SIG-M5 treated with dmso at 0.1 percent for 504 hours (cell line): ENCODE results near the gene SEPSECS.
A peak's percentile ranks its signal among the peaks of the same experiment; 100 is the strongest.

Experiments
- DNase-seq: peaks from one replicate; lab custom pipeline; 2025; ENCODE audit not compliant: unreplicated experiment; lab: John Stamatoyannopoulos, UW

SEPSECS gene

DNA sequence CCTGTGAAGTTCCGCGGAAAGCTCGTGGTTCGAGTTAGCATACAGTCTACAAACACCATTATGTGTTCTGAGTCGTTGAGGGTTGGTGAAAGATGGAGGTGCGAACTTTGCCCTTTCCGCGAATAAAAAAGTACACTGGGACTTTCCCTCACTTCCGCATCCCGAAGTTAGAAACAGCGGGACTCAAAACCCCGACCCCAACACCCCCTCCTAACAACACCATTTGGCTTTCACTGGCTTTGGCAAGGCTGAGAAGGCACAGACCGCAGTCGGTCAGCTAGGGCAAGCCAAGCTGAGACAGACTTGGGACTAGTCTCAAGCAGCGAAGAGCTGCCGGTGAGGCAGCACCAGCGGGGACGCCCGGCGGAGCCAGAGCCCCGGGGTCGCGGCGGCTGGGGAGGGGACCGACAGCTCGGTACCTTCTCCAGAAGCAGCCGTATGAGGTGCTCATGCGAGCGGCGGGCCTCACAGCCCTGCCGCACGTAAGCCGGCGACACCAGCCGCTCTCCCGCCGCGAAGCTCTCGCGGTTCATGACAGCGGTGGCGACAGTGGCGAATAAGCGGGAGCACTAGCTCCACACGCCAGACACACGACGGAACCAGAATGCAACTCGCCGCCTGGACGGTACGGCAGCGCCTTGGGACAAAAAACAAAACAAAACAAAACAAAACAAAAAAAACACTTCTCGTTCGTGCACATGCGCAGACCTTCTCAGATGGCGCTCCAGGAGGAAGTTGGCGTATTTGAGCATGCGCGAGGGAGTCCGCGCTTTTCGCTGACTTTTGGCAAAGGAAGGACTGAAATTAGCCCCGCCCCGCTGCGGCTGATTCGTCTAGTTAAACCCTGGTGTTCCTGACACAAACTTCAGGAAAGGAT lies at the start of gene SEPSECS:
Gene SEPSECS (minus strand): TSS at position 613 of the 877 bp plus-strand sequence. CDS start 80 bp downstream, at position 533.
- peak; percentile 91 for DNase-seq

DNA sequence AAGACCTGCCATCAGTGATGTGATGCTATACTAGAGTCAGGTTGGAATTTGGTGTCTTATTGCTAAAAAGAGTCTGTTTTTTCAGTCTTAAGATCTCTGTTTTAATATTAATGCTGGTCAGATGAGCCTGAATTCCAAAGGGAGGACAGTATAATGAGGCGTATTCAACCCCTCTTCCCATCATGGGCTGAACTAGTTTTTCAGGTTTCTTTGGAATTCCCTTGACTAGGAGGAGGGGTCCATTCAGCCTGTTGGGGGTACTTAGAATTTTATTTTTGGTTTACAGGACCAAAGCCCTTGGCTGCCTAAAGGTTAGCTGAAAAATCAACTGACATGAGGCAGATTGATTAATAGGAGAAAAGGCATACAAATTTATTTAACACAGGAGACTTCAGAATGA lies 49.5 kb upstream of the SEPSECS start:
- no peak for DNase-seq

GRCh38 chr4:25207997-25208396 lies 47.7 kb upstream of the SEPSECS start:
- no peak for DNase-seq

DNA sequence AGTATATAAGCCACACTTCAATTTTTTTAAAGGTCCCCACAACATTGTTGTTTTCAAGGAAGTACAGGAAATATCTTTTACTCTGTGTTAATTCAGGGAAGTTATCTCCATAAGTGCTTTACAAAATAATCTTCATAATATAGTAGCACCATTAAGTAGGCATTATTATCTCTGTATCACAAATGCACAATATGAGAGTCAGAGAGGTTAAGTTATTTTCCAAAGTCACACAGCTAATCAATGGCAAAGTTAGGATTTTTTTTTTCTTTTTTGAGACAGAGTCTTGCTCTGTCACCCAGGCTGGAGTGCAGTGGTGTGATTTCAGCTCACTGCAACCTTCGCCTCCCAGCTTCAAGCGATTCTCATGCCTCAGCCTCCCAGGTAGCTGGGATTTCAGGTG lies 38.5 kb upstream of the SEPSECS start:
- DNase-seq: no peak

DNA sequence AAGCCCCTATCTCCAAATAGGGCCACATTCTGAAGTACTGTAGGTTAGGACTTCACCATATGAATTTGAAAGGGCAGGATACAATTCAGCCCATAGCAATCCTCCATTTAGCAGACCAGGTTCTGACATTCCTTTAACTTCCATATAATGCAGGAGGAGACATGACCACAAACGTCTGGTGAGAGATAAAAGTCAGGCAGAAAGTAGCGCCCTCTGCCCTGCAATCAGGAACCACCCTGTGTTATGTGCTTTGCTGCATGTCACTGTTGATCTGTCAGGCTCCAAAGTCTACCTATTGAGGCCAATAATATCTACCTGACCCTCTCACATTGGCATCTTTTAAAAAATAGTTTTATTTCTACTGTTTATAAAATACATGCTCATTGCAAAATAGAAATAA lies 30.2 kb upstream of the SEPSECS start:
- no peak for DNase-seq

DNA sequence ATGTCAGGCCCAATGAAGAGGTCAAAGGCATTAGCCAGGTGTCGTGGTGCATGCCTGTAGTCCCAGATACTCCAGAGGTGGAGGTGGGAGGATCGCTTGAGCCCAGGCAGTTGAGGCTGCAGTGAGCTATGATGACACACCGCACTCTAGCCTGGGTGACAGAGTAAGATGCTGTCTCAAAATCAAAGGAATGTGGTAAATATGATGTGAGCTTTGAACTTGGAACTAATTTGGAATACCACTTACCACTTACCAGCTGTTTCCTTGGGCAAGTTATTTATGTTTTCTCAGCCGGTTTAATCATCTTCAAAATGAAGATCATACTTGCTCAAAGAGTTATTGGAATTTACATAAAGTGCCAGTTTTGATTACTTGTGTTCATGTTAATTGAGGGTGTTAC lies 23.8 kb upstream of the SEPSECS start:
- DNase-seq: no peak

- no peak for DNase-seq
Observed at GRCh38 chr4:25182937-25183336, 22.7 kb upstream of the SEPSECS start.

DNA sequence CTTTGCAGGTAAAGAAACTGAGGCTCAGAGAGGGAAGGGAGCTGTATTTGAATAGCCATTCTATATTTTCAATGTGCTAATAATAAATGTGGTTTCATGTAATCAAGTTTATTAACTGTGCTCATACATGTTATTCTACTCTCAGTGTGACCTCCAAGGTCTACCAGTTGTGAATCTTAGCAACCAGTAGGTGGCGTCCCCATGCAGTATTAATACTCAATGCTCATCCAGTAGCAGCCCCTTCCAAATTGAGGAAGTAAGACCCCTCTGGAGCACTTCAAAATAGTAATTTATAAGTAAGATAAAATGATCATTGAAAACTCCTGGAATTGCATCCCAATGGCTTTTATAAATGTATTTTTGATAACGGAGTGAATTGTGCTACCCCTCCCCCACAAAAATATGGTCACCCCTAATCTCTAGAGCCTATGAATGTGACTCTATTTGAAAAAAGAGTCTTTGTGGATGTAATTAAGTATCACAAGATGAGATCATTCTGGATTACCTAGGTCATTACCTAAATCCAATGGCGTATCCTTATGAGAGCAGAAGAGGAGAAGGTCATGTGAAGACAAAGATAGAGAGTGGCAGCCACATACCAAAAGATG lies 20.4 kb upstream of the SEPSECS start:
- peak; percentile 71 for DNase-seq

- DNase-seq: no peak
Observed at GRCh38 chr4:25178838-25179261, 18.6 kb upstream of the SEPSECS start.

DNA sequence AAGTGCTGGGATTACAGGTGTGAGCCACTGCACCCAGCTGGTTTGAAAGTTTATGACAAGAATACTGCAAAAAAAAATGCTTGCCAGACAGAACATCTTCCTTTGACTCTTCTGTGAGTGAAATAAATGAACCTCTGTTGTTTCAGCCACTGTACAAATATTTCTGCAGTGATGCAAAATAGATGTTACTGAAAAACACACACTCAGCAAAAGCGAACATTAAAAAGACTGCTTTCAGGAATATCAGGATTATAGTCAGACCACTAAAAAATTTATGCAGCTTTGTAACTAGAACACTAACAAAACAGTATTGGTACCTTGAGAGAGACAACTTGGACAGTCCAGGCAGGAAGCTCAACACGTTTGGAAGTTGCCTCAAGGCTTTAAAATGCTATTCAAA lies 16.9 kb upstream of the SEPSECS start:
- no peak for DNase-seq

GRCh38 chr4:25174674-25175073 lies 14.4 kb upstream of the SEPSECS start:
- no peak for DNase-seq

DNA sequence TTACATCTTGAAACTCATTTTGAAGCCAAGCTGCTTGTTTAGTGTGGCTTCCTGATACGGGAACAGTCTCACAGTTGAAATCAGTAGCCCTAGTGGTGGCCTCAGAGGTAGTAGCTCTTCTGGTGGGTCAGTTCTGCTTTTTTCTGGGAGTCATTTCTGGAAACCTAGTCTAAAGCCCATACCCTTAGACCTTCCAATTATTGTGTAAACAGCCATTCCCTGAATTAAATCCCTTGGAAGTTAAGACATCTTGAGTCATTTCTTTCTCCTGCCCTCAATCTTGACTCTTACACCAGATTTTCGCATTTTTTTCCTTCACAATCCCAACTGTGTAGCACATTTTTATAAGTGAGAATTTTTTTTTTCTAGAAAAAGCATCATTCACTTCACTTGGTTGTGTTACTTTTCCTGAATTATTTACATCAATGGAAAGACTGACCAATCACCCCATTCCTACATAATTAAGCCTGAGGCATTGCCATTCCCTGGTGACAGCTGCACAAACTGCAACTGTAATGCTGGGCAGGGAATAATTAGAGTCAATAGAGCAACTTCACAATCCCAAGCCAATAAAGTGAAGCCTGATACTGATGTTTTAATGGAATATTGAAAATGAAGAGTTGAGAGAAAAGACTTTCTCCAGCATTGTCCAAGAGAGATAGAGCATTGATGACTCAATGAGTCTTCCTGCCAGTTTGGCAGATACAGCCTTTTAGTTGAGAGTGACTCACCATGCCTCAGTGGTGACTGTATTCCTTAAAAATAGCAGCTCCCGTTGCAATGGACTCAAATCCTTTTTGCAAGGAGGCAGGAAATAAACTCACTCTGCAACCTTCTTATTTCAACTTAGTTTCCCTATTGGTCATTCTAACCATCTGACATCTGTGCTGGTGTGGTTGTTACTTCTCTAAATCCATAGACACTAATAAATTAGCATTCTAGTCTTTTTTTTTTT lies 13.0 kb upstream of the SEPSECS start:
- peak; percentile 83 for DNase-seq

DNA sequence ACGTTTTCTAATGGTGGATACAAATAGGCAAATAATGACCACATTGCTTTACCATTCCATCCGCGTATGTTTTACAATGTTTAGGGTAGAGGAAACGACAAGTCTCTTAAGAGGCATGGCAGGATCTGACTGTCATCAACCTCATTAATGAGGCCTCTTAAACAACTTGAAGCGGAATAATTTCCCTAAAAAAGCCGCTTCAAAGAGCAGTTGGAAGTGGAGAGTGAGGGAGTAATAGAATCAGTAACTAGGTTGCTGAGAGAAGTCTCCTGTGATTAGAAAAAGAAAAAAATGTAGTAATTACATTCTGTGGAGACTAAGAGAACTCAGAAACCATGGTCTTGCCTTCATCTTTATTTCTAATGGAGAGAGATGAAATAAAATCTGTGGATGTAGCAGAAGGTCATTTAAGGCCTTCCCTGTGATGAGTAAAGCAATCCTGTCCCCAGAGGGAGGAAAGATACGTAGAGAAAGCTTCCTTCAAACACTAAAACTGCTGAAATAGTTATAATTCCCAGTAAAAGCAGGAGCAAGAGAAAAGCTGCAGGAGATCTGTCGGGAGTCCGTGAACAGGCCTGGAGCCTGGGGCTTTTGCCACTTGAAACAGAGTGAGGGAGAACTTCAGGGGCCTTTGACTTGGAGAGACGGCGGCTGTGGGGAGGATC lies 11.1 kb upstream of the SEPSECS start:
- no peak for DNase-seq

DNA sequence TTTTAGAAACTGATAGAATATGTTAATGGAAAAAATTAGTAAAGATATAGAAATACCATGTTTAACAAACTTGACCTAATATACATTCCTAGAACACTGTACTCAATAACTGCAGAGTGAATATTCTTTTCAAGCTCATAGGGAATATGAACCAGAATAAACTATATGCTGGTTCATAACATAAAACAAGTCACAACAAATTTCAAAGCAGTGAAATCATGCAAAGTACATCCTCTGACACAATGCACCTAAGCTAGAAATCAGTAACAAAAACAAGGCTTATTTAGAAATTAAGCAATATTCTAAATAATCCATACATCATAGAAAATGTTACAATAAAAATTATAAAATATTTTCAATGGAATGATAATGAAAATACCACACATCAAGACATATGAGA lies 9.2 kb upstream of the SEPSECS start:
- no peak for DNase-seq

GRCh38 chr4:25165916-25166315 lies 5.7 kb upstream of the SEPSECS start:
- no peak for DNase-seq

DNA sequence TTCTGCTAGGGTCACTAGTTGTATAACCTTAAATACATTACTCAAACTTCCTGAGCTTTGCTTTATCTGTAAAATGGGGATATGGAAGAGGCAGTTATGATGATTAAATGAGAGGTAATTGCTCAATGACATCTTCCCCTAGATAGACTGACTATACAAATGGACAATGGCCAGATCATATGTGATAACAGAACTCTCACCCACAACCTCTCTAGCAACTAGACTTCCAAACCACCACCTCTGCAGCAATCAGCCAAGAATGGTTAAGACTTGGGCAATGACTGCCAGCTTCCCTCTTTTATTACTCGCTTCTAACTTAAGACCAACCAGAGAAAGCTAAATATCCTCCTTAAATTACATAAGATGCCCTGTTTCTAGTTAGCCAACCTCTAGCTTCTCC lies 2.9 kb upstream of the SEPSECS start:
- DNase-seq: peak; percentile 91

- DNase-seq: no peak
Observed at GRCh38 chr4:25162566-25162965, 2.3 kb upstream of the SEPSECS start.

DNA sequence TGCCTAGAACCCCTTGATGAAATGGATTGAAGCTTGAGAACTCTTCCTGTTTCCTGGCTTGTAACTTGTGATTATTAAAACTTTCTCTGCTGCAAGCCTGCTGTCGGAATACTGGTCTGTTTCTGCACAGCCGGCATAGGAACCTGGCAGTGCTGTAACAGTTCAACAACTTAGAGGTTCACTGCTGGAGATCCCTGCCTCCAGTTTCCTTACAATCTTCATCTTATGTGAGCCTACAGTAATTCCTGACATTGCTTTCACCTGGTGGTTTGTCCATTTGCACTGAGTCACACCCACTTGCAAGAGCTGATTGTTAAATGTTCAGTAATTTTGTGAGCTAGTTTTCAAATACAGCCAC lies 1.3 kb upstream of the SEPSECS start:
- peak; percentile 52 for DNase-seq

DNA sequence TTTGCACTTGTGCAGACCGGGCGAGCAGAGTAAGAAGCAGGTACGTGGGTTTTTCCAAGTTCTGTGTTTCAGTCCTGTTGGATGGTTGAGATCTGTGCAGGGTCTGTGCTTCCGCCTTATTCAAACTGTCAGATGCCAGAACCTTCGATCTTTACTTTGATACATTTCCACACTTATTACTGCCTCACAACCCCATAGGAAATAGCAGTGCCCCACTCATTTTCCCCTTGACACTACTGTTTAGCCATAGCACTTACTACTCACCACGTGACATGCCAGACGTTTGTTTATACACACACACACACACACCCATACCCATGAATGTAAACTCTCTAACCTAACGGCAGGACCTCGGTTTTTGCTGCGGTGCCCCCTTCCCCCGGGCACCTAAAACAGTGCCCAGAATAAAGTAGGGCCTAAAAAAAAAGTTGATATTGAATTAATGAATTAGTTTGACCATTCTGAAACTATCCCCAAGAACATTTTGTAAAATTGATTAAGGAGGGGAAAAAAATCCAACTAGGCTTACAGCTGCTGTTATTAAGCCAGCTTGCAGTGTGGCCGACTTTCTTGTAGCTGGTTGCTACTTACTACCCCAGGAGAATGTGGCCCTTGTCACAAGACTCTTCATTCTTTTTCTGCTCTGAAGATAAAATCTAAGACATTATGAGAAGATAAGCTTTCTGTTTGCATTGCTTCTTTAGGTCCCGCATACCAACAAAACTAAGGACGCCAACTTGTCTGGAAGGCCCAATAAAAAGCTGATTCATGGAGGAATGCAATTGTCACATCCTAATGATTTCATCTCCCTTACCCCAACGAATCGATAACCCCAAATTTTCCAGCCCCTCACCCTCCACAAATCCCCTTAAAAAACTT lies 704 bp upstream of the SEPSECS start:
- peak; percentile 52 for DNase-seq

DNA sequence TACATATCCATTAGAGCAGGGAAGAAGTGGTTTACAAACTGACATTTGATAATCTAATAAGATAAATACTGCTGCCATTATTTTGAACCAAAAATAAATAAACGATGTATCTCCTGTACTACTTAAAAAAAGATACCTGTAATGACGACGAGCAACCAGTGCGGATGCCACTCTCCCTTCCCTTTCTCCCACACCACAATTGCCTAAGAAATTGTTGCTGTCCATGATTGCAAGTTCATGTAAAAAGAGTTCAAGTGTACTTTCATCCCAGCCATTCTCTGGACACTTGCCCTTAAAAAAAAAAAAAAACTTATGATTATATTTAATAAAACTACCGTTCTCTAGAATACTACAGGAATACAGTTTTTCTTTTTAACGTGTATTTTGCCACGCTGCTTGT lies 1.4 kb downstream of the SEPSECS start:
- DNase-seq: no peak
